WTC11 (cell line): ENCODE results near the gene ICA1. TPM values are rescaled to one million over a fixed set of nuclear protein-coding genes. Genes with fewer than 3 reads are reported as not detected.

ENCODE experiments used
- ATAC-seq: fragments of 200-7000 bp; cut with Tn5 transposase; 2 replicates; pipeline ENCODE4 v1.10.0; 2021; ENCODE audit warnings: mild to moderate bottlenecking, moderate library complexity
- CTCF ChIA-PET: fragments of 300-600 bp; sonication (Branson Sonifier 250); formaldehyde crosslinking; loops from one replicate; lab custom pipeline; 2021; ENCODE audit warnings: antibody characterized with exemption; lab: Charles Lee
- POLR2A ChIA-PET: fragments of 350-600 bp; sonication (Branson Sonifier 250); formaldehyde crosslinking; loops from one replicate; lab custom pipeline; 2021; ENCODE audit warnings: antibody characterized with exemption; lab: Charles Lee
- DNase-seq: peaks from one replicate; pipeline ENCODE4 v3.0.0; 2021; ENCODE audit warnings: low spot score
- H3K27ac Mint-ChIP-seq: 2 replicates; pipeline ENCODE4 v1.8.0; 2021; ENCODE audit warnings: mixed read lengths
- H3K27me3 Mint-ChIP-seq: 2 replicates; pipeline ENCODE4 v1.8.0; 2021; ENCODE audit warnings: low read depth, mild to moderate bottlenecking, moderate library complexity, mixed read lengths
- H3K36me3 Mint-ChIP-seq: 2 replicates; pipeline ENCODE4 v1.8.0; 2021; ENCODE audit warnings: mixed read lengths
- H3K4me1 Mint-ChIP-seq: 2 replicates; pipeline ENCODE4 v1.8.0; 2022; ENCODE audit warnings: mixed read lengths
- H3K4me3 Mint-ChIP-seq: 2 replicates; pipeline ENCODE4 v1.8.0; 2021; ENCODE audit warnings: mild to moderate bottlenecking, moderate library complexity, mixed read lengths
- H3K9me3 Mint-ChIP-seq: 2 replicates; pipeline ENCODE4 v1.8.0; 2021; ENCODE audit warnings: mixed read lengths
- ATF2 ChIP-seq: sonication (generic); formaldehyde crosslinking; IDR thresholded peaks from 2 replicates; pipeline ENCODE4 v1.8.1; 2022; ENCODE audit warnings: low read depth, missing genetic modification reagents, borderline replicate concordance
- ATF6 ChIP-seq: sonication (generic); formaldehyde crosslinking; IDR thresholded peaks from 2 replicates; pipeline ENCODE4 v1.8.1; 2023; ENCODE audit warnings: mild to moderate bottlenecking, missing genetic modification reagents
- CREM ChIP-seq: sonication (generic); formaldehyde crosslinking; IDR thresholded peaks from 2 replicates; pipeline ENCODE4 v1.8.1; 2022; ENCODE audit warnings: mild to moderate bottlenecking, missing genetic modification reagents, moderate library complexity
- ELF4 ChIP-seq: sonication (generic); formaldehyde crosslinking; IDR thresholded peaks from 2 replicates; pipeline ENCODE4 v1.8.1; 2022; ENCODE audit warnings: low read depth, mild to moderate bottlenecking, moderate library complexity, missing genetic modification reagents
- EMX1 ChIP-seq: fragments of 250-450 bp; sonication (Bioruptor Pico); IDR thresholded peaks from 2 replicates; pipeline ENCODE4 v1.8.0; 2021; ENCODE audit warnings: mild to moderate bottlenecking
- GTF2I ChIP-seq: fragments of 250-450 bp; sonication (Bioruptor Pico); conservative IDR thresholded peaks from 2 replicates; pipeline ENCODE4 v1.4.0; 2021; ENCODE audit warnings: mild to moderate bottlenecking
- IRF1 ChIP-seq: sonication (generic); formaldehyde crosslinking; IDR thresholded peaks from 2 replicates; pipeline ENCODE4 v1.8.0; 2023; ENCODE audit warnings: missing genetic modification reagents
- IRF2 ChIP-seq: sonication (generic); formaldehyde crosslinking; IDR thresholded peaks from 2 replicates; pipeline ENCODE4 v1.8.0; 2022; ENCODE audit warnings: low read depth, missing genetic modification reagents, borderline replicate concordance
- JUN ChIP-seq: sonication (generic); formaldehyde crosslinking; IDR thresholded peaks from 2 replicates; pipeline ENCODE4 v1.8.0; 2023; ENCODE audit warnings: mild to moderate bottlenecking, missing genetic modification reagents
- NFYB ChIP-seq: sonication (generic); formaldehyde crosslinking; conservative IDR thresholded peaks from 2 replicates; pipeline ENCODE4 v1.8.0; 2022; ENCODE audit warnings: low read depth, missing genetic modification reagents
- OVOL2 ChIP-seq: fragments of 250-450 bp; sonication (Bioruptor Pico); IDR thresholded peaks from 2 replicates; pipeline ENCODE4 v1.9.0; 2021; ENCODE audit warnings: mild to moderate bottlenecking, borderline replicate concordance
- PRDM15 ChIP-seq: sonication (generic); formaldehyde crosslinking; IDR thresholded peaks from 2 replicates; pipeline ENCODE4 v1.8.0; 2022; ENCODE audit warnings: missing genetic modification reagents
- RORB ChIP-seq: fragments of 250-450 bp; sonication (Bioruptor Pico); IDR thresholded peaks from 2 replicates; pipeline ENCODE4 v1.9.0; 2021; ENCODE audit warnings: mild to moderate bottlenecking
- SMAD4 ChIP-seq: sonication (generic); formaldehyde crosslinking; IDR thresholded peaks from 2 replicates; pipeline ENCODE4 v1.8.0; 2022; ENCODE audit warnings: mild to moderate bottlenecking, missing genetic modification reagents
- SOX15 ChIP-seq: fragments of 250-450 bp; sonication (Bioruptor Pico); IDR thresholded peaks from 2 replicates; pipeline ENCODE4 v1.9.0; 2021; ENCODE audit warnings: mild to moderate bottlenecking
- TEAD4 ChIP-seq: sonication (generic); formaldehyde crosslinking; IDR thresholded peaks from 2 replicates; pipeline ENCODE4 v1.8.0; 2022; ENCODE audit warnings: mild to moderate bottlenecking, missing genetic modification reagents
- USF1 ChIP-seq: sonication (generic); formaldehyde crosslinking; IDR thresholded peaks from 2 replicates; pipeline ENCODE4 v1.8.0; 2022; ENCODE audit warnings: mild to moderate bottlenecking, missing genetic modification reagents
- USF2 ChIP-seq: sonication (generic); formaldehyde crosslinking; IDR thresholded peaks from 2 replicates; pipeline ENCODE4 v1.8.1; 2023; ENCODE audit warnings: mild to moderate bottlenecking, missing genetic modification reagents, moderate library complexity
- ZNF263 ChIP-seq: sonication (generic); formaldehyde crosslinking; IDR thresholded peaks from 2 replicates; pipeline ENCODE4 v1.8.1; 2022; ENCODE audit warnings: low read depth, mild to moderate bottlenecking, moderate library complexity, missing genetic modification reagents
- ZNF281 ChIP-seq: sonication (generic); formaldehyde crosslinking; IDR thresholded peaks from 2 replicates; pipeline ENCODE4 v1.8.0; 2023; ENCODE audit warnings: mild to moderate bottlenecking, missing genetic modification reagents
- ZNF416 ChIP-seq: fragments of 250-450 bp; sonication (Bioruptor Pico); IDR thresholded peaks from 2 replicates; pipeline ENCODE4 v1.9.0; 2021; ENCODE audit warnings: mild to moderate bottlenecking, inconsistent platforms
- total RNA-seq: library from RNA; stranded (reverse); gene quantifications from 3 replicates; pipeline ENCODE4 v1.2.3, GENCODE V29; 2021

The ICA1 gene
- total RNA-seq, 1 experiment from 2014 or later, result 31.2 TPM

- TF ChIP-seq ATF2 (CRISPR knock-in tag), result no peak
- 0 out of 2 replicates have a peak, but pooled peaks have one; percentile 13 for TF ChIP-seq ZNF263 (CRISPR knock-in tag)
- no peak for TF ChIP-seq OVOL2 (CRISPR knock-in tag)
- TF ChIP-seq ZNF281, result no peak
- peak; percentile 36; the same call in 1 of the 2 replicates for TF ChIP-seq USF1 (CRISPR knock-in tag)
- TF ChIP-seq IRF1 (CRISPR knock-in tag), result no peak
- no peak for TF ChIP-seq IRF2 (CRISPR knock-in tag)
- peak; percentile 77 for TF ChIP-seq USF2 (CRISPR knock-in tag)
- TF ChIP-seq ATF6 (CRISPR knock-in tag), result no peak
- no peak for TF ChIP-seq SOX15 (CRISPR knock-in tag)
- TF ChIP-seq GTF2I, result no peak
- TF ChIP-seq JUN (CRISPR knock-in tag), result no peak
- no peak for TF ChIP-seq CREM (CRISPR knock-in tag)
- no peak for TF ChIP-seq ELF4 (CRISPR knock-in tag)
- TF ChIP-seq, all 79 proteins: peak for 15
These were observed at the start of gene ICA1 (continued) for GRCh38 chr7:8261711-8262695.

GRCh38 chr7:8310876-8311275 lies 48.9 kb upstream of the ICA1 start:
- Mint-ChIP-seq H3K27me3 (peaks cover 2% of the 10 kb centered on the region; the same call in 1 of the 2 replicates), H3K4me3 (no peak overlapping the region), H3K4me1 (peaks cover 8% of the 10 kb centered on the region; the same call in 1 of the 2 replicates), H3K9me3 (peaks cover 34% of the 10 kb centered on the region), H3K27ac (no peak overlapping the region), H3K36me3 (peaks cover 43% of the 10 kb centered on the region)
- ChIA-PET POLR2A (interaction anchor here (0.7 kb wide), 1 partner anchor 38 kb away, joined by 8 read pairs; no protein-coding TSS in a partner anchor), CTCF (interaction anchor here (1.3 kb wide), 1 partner anchor 15 kb away, joined by 4 read pairs; no protein-coding TSS in a partner anchor)
- DNase-seq (no peak), ATAC-seq (no peak)
- TF ChIP-seq SMAD4 (CRISPR knock-in tag), result no peak
- TF ChIP-seq EMX1 (CRISPR knock-in tag), result no peak
- TF ChIP-seq RORB (CRISPR knock-in tag), result no peak
- no peak for TF ChIP-seq PRDM15
- TF ChIP-seq NFYB (CRISPR knock-in tag), result no peak
- TF ChIP-seq USF1 (CRISPR knock-in tag), result no peak
- no peak for TF ChIP-seq TEAD4
- TF ChIP-seq ZNF416, result no peak
